GM23248 (cell line): ENCODE measurements around the gene ATXN7L2.

ENCODE experiments used
- EZH2 ChIP-seq: fragments of 200-600 bp; sonication (generic); IDR thresholded peaks from 2 replicates; pipeline ENCODE4 v1.6.1; 2018; ENCODE audit warnings: antibody characterized with exemption, mild to moderate bottlenecking; ENCODE audit not compliant: insufficient read depth, poor library complexity, severe bottlenecking
- EZH2phosphoT487 ChIP-seq: fragments of 200-600 bp; sonication (generic); IDR thresholded peaks from 2 replicates; pipeline ENCODE4 v1.6.1; 2018; ENCODE audit warnings: antibody characterized with exemption, moderate library complexity, mild to moderate bottlenecking, low read depth; ENCODE audit not compliant: insufficient read depth

DNA sequence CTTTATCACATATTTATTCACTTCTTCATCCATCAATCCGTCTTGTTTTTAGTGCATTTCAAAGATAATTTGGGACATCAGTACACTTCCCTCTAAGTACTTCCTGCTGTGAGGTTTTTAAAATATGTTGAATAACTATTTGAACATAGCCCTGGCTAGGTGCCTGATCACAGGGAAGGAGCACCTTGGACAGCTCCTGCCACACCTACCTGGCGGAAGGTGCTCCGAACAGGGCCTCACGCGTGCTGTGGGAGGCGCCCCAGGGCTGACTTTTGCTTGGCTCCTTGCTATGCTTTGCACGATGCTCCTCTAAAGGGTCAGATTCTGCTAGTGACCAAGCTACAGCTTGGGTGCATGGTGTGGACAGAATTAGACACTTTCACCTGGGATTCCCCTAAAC, 4.9 kb upstream of the ATXN7L2 start:
- TF ChIP-seq EZH2phosphoT487 (no peak), EZH2 (no peak)
